ENCODE data around the gene IFIT1. TPM values are rescaled to one million over a fixed set of nuclear protein-coding genes. Genes with fewer than 3 reads are reported as not detected.
"Not testable (repeated sequence)": the region's sequence is repeated elsewhere in the genome, so short reads cannot be mapped to it uniquely, and the experiment has no call there.

IFIT1 gene
- total RNA-seq, 1 donor from 2014 or later: 20.4 TPM

DNA sequence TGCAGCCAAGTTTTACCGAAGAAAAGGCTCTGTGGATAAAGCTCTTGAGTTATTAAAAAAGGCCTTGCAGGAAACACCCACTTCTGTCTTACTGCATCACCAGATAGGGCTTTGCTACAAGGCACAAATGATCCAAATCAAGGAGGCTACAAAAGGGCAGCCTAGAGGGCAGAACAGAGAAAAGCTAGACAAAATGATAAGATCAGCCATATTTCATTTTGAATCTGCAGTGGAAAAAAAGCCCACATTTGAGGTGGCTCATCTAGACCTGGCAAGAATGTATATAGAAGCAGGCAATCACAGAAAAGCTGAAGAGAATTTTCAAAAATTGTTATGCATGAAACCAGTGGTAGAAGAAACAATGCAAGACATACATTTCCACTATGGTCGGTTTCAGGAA lies 10.6 kb downstream of the IFIT1 start:
- no peak overlapping the region for H3K4me3 Mint-ChIP-seq (ENCODE audit: unreplicated experiment)
- TF ChIP-seq, protein P1, sequence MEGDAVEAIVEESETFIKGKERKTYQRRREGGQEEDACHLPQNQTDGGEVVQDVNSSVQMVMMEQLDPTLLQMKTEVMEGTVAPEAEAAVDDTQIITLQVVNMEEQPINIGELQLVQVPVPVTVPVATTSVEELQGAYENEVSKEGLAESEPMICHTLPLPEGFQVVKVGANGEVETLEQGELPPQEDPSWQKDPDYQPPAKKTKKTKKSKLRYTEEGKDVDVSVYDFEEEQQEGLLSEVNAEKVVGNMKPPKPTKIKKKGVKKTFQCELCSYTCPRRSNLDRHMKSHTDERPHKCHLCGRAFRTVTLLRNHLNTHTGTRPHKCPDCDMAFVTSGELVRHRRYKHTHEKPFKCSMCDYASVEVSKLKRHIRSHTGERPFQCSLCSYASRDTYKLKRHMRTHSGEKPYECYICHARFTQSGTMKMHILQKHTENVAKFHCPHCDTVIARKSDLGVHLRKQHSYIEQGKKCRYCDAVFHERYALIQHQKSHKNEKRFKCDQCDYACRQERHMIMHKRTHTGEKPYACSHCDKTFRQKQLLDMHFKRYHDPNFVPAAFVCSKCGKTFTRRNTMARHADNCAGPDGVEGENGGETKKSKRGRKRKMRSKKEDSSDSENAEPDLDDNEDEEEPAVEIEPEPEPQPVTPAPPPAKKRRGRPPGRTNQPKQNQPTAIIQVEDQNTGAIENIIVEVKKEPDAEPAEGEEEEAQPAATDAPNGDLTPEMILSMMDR (IDR thresholded peaks at IDR 0.05): no peak
- peaks cover 35% of the 10 kb centered on the region for H3K36me3 Mint-ChIP-seq (ENCODE audit: unreplicated experiment)

DNA sequence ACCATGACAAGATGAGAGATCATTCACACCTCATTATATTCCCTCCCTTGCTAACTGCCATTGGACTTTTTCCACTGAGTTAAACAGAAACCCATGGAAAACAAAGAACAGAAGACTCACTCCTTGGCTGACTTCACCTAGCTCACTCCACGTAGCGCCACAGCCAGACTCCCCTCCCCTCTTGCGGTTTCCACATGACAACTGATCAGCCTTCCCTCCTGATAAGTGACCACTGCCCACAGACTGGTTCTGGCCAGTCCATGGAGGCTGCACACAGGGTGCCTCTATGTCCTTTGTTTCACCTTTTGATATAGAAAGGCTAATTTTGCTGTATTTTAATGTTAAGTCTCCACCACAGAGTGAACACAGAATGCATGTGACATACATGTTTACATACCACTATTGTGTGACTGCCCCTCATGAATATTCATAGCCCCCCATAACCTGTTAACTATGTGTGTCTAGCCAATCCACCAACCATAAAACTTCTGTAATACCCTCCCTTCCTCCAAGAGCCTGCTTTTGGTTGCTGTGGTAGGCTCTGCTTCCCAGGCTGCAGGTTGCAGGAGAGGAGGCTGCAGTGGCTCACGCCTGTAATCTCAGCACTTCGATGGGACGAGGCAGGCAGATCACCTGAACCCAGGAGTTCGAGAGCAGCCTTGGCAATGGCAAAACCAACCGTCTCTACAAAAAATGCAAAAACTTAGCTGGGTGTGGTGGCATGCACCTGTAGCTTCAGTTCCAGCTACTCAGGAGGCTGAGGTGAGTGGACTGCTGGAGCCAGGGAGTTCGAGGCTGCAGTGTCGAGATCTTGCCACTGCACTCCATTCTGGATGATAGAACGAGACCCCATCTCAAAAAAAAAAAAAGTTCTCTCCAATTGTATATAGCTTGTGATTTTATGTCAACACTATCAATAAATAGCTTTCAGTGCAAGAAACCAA lies 12.0 kb downstream of the IFIT1 start:
- Mint-ChIP-seq H3K9me3 (ENCODE audit: unreplicated experiment) (no peaks in the 10 kb centered on the region), H3K27me3 (ENCODE audit: unreplicated experiment) (no peaks in the 10 kb centered on the region), H3K4me1 (ENCODE audit: unreplicated experiment) (peaks cover 2% of the 10 kb centered on the region), H3K4me3 (ENCODE audit: unreplicated experiment) (no peak overlapping the region), H3K36me3 (ENCODE audit: unreplicated experiment) (peaks cover 35% of the 10 kb centered on the region), H3K27ac (ENCODE audit: unreplicated experiment) (no peak overlapping the region)
- DNase-seq (ENCODE audit: extremely low spot score, unreplicated experiment): no peak
- TF ChIP-seq, protein P1 (IDR thresholded peaks at IDR 0.05): no peak

More for the DNA sequence above, 10.6 kb downstream of the IFIT1 start:
- H3K4me1 Mint-ChIP-seq (ENCODE audit: unreplicated experiment): peaks cover 13% of the 10 kb centered on the region
- H3K27ac Mint-ChIP-seq (ENCODE audit: unreplicated experiment): no peak overlapping the region
- DNase-seq (ENCODE audit: extremely low spot score, unreplicated experiment): no peak
- H3K9me3 Mint-ChIP-seq (ENCODE audit: unreplicated experiment): no peaks in the 10 kb centered on the region
- H3K27me3 Mint-ChIP-seq (ENCODE audit: unreplicated experiment): no peaks in the 10 kb centered on the region

GRCh38 chr10:89406178-89406577 lies 13.8 kb downstream of the IFIT1 start:
- H3K4me3 Mint-ChIP-seq (ENCODE audit: unreplicated experiment); H3K27ac Mint-ChIP-seq (ENCODE audit: unreplicated experiment); H3K4me1 Mint-ChIP-seq (ENCODE audit: unreplicated experiment); H3K27me3 Mint-ChIP-seq (ENCODE audit: unreplicated experiment); H3K9me3 Mint-ChIP-seq (ENCODE audit: unreplicated experiment); DNase-seq (ENCODE audit: extremely low spot score, unreplicated experiment): not testable (repeated sequence)
- H3K36me3 Mint-ChIP-seq (ENCODE audit: unreplicated experiment): peaks cover 30% of the 10 kb centered on the region

DNA sequence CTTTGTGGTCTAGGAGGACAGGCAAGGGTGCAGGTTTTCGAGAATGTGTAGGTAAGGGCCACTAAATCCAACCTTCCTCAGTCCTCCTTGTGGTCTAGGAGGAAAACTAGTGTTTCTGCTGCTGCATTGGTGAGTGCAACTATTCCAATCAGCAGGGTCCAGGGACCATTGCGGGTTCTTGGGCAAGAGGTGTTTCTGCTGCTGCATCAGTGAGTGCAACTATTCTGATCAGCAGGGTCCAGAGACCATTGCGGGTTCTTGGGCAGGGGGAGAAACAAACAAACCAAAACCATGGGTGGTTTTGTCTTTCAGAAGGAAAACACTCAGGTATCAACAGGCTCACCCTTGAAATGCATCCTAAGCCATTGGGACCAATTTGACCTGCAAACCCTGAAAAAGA lies 15.4 kb downstream of the IFIT1 start:
- H3K4me3 Mint-ChIP-seq (ENCODE audit: unreplicated experiment); H3K27me3 Mint-ChIP-seq (ENCODE audit: unreplicated experiment); H3K9me3 Mint-ChIP-seq (ENCODE audit: unreplicated experiment); H3K27ac Mint-ChIP-seq (ENCODE audit: unreplicated experiment); DNase-seq (ENCODE audit: extremely low spot score, unreplicated experiment); H3K4me1 Mint-ChIP-seq (ENCODE audit: unreplicated experiment): not testable (repeated sequence)
- peaks cover 23% of the 10 kb centered on the region for H3K36me3 Mint-ChIP-seq (ENCODE audit: unreplicated experiment)

DNA sequence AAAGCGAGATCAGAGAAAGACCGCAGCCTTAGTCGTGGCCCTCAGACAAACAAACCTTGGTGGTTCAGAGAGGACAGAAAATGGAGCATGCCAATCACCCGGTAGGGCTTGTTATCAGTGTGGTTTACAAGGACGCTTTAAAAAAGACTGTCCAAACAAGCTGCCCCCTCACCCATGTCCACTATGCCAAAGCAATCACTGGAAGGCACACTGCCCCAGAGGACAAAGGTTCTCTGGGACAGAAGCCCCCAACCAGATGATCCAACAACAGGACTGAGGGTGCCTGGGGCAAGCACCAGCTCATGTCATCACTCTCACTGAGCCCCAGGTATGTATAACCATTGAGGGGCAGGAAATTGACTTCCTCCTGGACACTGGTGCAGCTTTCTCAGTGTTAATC lies 16.9 kb downstream of the IFIT1 start:
- not testable (repeated sequence) for H3K4me3 Mint-ChIP-seq (ENCODE audit: unreplicated experiment); H3K9me3 Mint-ChIP-seq (ENCODE audit: unreplicated experiment); H3K27ac Mint-ChIP-seq (ENCODE audit: unreplicated experiment); DNase-seq (ENCODE audit: extremely low spot score, unreplicated experiment); H3K27me3 Mint-ChIP-seq (ENCODE audit: unreplicated experiment); H3K4me1 Mint-ChIP-seq (ENCODE audit: unreplicated experiment)
- peaks cover 12% of the 10 kb centered on the region for H3K36me3 Mint-ChIP-seq (ENCODE audit: unreplicated experiment)

DNA sequence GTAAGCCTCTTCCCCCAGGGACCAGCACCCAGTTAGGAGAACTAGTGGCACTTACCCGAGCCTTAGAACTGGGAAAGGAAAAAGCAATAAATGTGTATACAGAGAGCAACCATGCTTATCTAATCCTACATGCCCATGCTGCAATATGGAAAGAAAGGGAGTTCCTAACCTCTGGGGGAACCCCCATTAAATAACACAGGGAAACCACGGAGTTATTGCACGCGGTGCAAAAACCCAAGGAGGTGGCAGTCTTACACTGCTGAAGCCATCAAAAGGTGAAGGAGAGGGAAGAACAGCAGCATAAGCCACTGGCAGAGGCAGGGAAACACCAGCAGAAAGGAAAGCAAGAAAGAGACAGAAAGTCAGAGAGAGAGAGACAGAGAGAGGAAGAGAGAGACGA lies 18.1 kb downstream of the IFIT1 start:
- not testable (repeated sequence) for H3K4me3 Mint-ChIP-seq (ENCODE audit: unreplicated experiment); H3K9me3 Mint-ChIP-seq (ENCODE audit: unreplicated experiment); DNase-seq (ENCODE audit: extremely low spot score, unreplicated experiment); H3K27ac Mint-ChIP-seq (ENCODE audit: unreplicated experiment); H3K36me3 Mint-ChIP-seq (ENCODE audit: unreplicated experiment); H3K27me3 Mint-ChIP-seq (ENCODE audit: unreplicated experiment)
- peaks cover 11% of the 10 kb centered on the region for H3K4me1 Mint-ChIP-seq (ENCODE audit: unreplicated experiment)

- not testable (repeated sequence) for H3K27ac Mint-ChIP-seq (ENCODE audit: unreplicated experiment)
Observed at GRCh38 chr10:89411135-89411534, 18.7 kb downstream of the IFIT1 start.

GRCh38 chr10:89412276-89412675 lies 19.9 kb downstream of the IFIT1 start:
- not testable (repeated sequence) for H3K27me3 Mint-ChIP-seq (ENCODE audit: unreplicated experiment); DNase-seq (ENCODE audit: extremely low spot score, unreplicated experiment); H3K36me3 Mint-ChIP-seq (ENCODE audit: unreplicated experiment); H3K4me3 Mint-ChIP-seq (ENCODE audit: unreplicated experiment); H3K9me3 Mint-ChIP-seq (ENCODE audit: unreplicated experiment); H3K27ac Mint-ChIP-seq (ENCODE audit: unreplicated experiment)
- H3K4me1 Mint-ChIP-seq (ENCODE audit: unreplicated experiment): peaks cover 26% of the 10 kb centered on the region

More at GRCh38 chr10:89411135-89411534, 18.7 kb downstream of the IFIT1 start:
- not testable (repeated sequence) for DNase-seq (ENCODE audit: extremely low spot score, unreplicated experiment); H3K4me3 Mint-ChIP-seq (ENCODE audit: unreplicated experiment); H3K9me3 Mint-ChIP-seq (ENCODE audit: unreplicated experiment); H3K27me3 Mint-ChIP-seq (ENCODE audit: unreplicated experiment)
- Mint-ChIP-seq H3K4me1 (ENCODE audit: unreplicated experiment) (peaks cover 16% of the 10 kb centered on the region), H3K36me3 (ENCODE audit: unreplicated experiment) (peaks cover 11% of the 10 kb centered on the region)
